ENCODE results near the gene SEMA3G.

SEMA3G gene

GRCh38 chr3:52407779-52408178 lies 37.1 kb downstream of the SEMA3G start:
- FAIRE-seq, result no peak

GRCh38 chr3:52406791-52407510 lies 38.0 kb downstream of the SEMA3G start:
- FAIRE-seq, result no peak

DNA sequence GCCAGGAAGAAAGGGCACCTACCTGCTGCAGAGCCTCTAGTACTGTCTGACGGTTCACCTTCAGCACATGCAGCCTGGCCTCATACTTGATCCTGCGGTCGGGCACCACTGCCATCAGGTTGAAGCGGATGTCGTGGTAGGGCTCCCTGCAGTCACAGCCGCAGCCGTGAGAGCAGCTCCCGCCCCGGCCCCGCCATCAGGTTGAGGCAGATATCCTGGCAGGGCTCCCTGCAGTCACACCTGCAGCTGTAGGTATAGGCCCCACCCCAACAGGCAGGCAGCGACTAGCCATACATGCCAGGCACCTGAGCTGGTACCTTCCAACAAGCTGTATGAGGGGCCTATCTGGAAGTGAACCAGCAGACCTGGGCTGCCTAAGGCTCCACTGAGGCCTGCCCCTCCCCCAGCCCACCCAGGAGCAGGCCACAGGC lies 38.7 kb downstream of the SEMA3G start:
- FAIRE-seq, result no peak

GRCh38 chr3:52405601-52406110 lies 39.2 kb downstream of the SEMA3G start:
- FAIRE-seq, result no peak

DNA sequence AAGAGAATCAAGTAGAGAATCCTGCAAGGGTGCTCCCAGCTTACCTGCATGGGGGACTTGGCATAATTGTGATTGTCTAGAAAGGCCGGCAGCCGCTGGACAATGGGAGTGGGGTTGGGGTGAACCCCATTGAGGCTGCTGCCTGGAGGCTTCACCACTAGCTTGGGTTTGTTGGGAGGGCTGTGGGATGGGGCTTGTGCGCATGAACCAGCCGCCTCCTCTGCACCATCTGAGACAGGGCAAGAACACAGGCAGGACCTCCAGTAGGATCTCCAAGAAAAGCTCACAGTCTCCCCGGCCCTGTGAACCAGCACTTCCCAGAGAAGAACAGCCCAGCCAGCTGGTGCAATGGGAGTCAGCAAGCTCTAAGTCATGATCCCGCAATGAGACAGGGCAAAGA lies 39.8 kb downstream of the SEMA3G start:
- no peak for FAIRE-seq

- FAIRE-seq, result no peak
These were observed 40.5 kb downstream of the SEMA3G start for GRCh38 chr3:52404391-52404790.

GRCh38 chr3:52403955-52404354 lies 40.9 kb downstream of the SEMA3G start:
- FAIRE-seq, result no peak

- no peak for FAIRE-seq
These were observed 41.5 kb downstream of the SEMA3G start for GRCh38 chr3:52403271-52403841.

- no peak for FAIRE-seq
These were observed 42.1 kb downstream of the SEMA3G start for GRCh38 chr3:52402706-52403270.

- no peak for FAIRE-seq
These were observed 42.8 kb downstream of the SEMA3G start for GRCh38 chr3:52402101-52402521.

- FAIRE-seq, result no peak
These were observed 43.4 kb downstream of the SEMA3G start for GRCh38 chr3:52401551-52401950.

- FAIRE-seq, result no peak
These were observed 43.9 kb downstream of the SEMA3G start for GRCh38 chr3:52401021-52401420.

GRCh38 chr3:52400275-52400793 lies 44.6 kb downstream of the SEMA3G start:
- FAIRE-seq, result no peak

- FAIRE-seq, result no peak
These were observed 45.3 kb downstream of the SEMA3G start for GRCh38 chr3:52399593-52399992.

GRCh38 chr3:52399131-52399530 lies 45.8 kb downstream of the SEMA3G start:
- no peak for FAIRE-seq

DNA sequence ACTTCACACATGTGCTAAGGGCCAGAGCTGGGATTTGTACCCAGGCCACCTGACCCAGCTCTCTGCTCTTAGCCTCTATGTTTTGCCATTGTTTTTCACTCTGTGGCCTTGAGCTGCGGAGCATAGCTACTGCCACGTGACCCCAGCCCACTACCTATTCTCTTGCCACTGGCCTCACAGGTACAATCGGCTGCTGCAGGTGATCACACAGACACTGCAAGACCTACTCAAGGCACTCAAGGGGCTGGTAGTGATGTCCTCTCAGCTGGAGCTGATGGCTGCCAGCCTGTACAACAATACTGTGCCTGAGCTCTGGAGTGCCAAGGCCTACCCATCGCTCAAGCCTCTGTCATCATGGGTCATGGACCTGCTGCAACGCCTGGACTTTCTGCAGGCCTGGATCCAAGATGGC lies 46.2 kb downstream of the SEMA3G start:
- no peak for FAIRE-seq

DNA sequence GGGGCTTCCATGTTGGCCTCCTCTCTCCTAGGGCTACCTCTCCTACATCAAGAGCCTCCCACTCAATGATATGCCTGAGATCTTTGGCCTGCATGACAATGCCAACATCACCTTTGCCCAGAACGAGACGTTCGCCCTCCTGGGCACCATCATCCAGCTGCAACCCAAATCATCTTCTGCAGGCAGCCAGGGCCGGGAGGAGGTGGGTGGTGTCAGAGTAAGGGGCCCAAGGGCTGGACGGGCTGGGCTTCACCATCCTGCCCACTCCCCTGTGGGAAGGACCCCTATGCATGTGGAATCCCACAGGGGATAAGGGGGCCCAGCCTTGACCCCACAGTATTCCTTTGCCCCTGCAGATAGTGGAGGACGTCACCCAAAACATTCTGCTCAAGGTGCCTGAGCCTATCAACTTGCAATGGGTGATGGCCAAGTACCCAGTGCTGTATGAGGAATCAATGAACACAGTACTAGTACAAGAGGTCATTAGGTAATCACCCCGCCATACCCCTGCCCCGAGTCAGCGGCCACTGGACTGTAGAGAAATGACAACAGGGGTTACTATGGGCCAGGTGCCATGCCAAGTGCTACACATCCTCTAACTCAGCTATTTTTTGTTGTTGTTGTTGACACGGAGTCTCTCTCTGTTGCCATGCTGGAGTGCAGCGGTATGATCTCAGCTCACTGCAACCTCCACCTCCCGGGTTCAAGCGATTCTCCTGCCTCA lies 47.1 kb downstream of the SEMA3G start:
- FAIRE-seq, result no peak

GRCh38 chr3:52396907-52397591 lies 47.9 kb downstream of the SEMA3G start:
- no peak for FAIRE-seq

GRCh38 chr3:52396011-52396906 lies 48.6 kb downstream of the SEMA3G start:
- no peak for FAIRE-seq

DNA sequence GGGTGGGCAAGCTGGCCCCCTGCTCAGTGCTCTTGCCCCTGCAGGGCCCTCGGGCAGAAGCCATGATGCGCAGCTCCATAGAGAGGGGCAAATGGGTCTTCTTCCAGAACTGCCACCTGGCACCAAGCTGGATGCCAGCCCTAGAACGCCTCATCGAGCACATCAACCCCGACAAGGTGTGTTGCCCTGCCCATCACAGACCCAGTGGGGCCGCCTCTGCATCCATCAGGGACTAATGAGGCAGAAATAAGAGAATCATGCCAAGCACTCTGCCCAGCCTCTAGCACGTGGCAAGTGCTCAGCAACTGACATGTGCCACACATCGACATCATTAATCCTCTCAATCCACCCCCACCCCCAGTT lies 49.4 kb downstream of the SEMA3G start:
- FAIRE-seq, result no peak

- FAIRE-seq, result no peak
These were observed 50.0 kb downstream of the SEMA3G start for GRCh38 chr3:52394751-52395502.

Data from islet of Langerhans (tissue), 1 donor.